ENCODE measurements around the gene UGT1A7.
"Not testable (repeated sequence)": the region's sequence is repeated elsewhere in the genome, so short reads cannot be mapped to it uniquely, and the experiment has no call there.

The UGT1A7 gene

DNA sequence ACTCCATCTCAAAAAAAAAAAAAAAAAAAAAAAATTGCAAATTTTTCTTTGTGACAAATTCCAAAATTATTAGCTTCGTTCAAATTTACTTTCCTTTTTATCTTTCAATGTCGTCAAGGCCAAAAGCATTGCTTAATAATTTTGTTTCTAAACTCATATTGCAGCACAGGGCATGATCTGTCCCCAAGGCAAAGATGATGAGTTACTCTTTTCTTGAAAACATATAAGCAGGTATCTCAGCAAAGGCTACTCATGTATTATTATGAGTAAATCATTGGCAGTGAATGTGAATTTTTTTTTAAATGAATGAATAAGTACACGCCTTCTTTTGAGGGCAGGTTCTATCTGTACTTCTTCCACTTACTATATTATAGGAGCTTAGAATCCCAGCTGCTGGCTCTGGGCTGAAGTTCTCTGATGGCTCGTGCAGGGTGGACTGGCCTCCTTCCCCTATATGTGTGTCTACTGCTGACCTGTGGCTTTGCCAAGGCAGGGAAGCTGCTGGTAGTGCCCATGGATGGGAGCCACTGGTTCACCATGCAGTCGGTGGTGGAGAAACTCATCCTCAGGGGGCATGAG, at the start of gene UGT1A7:
Gene UGT1A7 (plus strand): TSS at position 381 of the 579 bp plus-strand sequence. CDS start 37 bp downstream, at position 418.
- no peak for DNase-seq (ENCODE audit: low read depth in 1 of 2, low spot score in 1 of 2)

DNA sequence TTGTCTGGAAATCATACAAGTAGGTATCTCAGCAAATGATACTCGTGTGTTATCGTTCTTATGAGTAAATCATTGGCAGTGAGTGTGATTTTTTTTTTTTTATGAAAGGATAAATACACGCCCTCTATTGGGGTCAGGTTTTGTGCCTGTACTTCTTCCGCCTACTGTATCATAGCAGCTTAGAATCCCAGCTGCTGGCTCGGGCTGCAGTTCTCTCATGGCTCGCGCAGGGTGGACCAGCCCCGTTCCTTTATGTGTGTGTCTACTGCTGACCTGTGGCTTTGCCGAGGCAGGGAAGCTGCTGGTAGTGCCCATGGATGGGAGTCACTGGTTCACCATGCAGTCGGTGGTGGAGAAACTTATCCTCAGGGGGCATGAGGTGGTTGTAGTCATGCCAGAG, 45.4 kb upstream of the UGT1A7 start, which contains the start of gene UGT1A10:
Gene UGT1A10 (plus strand): TSS at position 143 of the 400 bp plus-strand sequence. CDS start 75 bp downstream, at position 218.
- DNase-seq (ENCODE audit: low read depth in 1 of 2, low spot score in 1 of 2), result not testable (repeated sequence)

DNA sequence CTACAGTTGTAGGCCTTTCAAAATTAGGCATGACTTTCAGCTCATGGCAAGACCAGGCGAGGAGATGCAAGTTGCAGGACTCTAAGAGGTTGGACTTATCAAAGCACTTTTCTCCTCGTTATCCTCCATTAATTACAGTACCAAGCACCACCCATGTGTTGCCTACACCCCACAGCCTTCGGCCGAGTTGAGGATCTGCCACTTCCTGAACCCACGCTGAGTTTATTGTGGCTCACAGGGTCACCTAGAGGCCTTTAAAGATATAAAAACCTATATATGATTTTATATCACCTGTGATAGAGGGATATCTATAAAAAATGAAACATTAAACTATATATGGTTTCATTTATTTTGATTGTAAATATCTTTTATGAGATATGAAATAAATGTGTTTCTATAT, 42.9 kb upstream of the UGT1A7 start:
- no peak for DNase-seq (ENCODE audit: low read depth in 1 of 2, low spot score in 1 of 2)

DNA sequence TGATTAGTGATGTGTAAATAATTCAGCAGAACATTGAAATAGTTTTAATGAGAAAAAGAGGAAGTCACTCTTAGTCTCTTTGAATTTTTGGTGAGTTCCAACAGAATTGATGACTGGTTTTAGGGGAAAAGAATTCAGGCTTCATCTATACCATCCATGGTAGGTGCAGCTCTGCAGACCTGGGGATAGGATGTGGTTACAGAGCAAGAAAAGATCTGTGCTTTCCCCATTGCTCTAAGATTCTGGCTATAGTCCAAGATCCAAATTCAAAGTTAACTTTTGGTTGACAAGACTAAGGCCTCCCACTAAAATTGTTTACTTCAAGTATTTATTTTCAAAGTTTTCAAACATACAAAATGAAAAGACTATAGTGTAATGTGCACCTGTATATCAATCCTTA, 41.8 kb upstream of the UGT1A7 start:
- DNase-seq (ENCODE audit: low read depth in 1 of 2, low spot score in 1 of 2), result no peak

DNA sequence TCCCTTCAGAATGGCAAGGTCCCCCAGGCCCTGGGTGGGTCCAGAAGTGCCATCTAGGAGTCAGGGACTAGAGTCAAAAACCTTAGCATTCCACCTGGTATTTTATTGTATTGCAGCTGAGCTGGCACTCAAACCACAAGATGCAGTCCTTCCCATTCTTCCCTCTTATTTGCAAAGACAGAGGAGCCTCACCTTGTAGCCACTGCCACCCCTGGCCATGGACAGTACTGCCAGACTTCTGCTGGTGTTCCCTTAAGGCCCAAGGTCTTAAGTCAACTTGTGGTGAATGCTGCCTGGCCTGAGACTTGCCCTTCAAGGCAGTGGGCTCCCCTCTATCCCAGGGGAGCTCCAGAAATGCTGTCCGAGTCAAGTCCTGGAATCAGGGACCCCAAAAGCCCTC, 38.6 kb upstream of the UGT1A7 start:
- DNase-seq (ENCODE audit: low read depth in 1 of 2, low spot score in 1 of 2), result no peak

DNA sequence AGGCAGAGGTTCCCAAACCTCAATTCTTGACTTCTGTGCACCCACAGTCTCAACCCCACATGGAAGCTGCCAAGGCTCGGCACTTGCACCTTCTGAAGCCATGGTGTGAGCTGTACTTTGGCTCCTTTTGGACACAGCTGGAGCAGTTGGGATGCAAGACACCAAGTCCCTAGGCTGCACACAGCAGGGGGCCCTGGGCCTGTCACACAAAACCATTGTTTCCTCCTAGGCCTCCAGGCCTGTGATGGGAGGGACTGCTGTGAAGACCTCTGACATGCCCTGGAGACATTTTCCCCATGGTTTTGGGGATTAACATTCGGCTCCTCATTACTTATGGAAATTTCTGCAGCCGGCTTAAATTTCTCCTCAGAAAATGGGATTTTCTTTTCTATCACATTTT, 35.7 kb upstream of the UGT1A7 start:
- not testable (repeated sequence) for DNase-seq (ENCODE audit: low read depth in 1 of 2, low spot score in 1 of 2)

DNA sequence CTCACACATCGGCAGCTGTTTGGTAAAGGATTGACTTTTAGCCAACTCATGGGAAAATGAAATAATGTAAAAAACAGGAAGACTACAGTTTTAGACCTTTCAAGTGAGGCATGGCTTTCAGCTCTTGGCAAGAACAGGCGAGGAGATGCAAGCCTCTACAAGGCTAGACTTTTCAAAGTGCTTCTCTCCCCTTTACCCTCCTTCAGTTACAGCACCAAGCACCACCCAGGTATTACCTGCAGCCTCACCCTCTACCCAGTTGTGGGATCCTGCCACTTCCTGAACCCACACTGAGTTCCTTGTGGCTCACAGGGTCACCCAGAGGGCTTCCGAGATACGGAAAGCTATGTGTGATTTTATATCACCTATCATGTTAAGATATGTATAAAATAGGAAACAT, 30.7 kb upstream of the UGT1A7 start:
- DNase-seq (ENCODE audit: low read depth in 1 of 2, low spot score in 1 of 2), result no peak

DNA sequence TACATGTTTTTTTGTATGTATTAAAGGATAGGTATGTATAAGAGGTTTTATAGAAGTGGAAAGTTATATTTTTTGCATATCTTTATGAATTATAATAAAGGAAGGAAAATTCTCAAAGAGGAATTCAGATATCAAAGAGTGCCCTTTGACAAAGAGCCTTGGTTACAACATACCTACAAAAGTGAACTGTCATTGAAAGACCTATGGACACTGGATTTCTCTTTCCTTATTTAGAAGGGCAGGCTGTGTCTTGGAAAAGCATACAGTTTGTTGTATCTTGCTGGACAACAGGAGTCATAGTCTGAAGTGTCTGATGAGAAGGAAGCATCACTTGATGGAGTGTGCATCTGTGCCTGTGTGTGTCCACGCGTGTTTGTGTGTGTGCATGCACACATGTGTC, 30.3 kb upstream of the UGT1A7 start:
- no peak for DNase-seq (ENCODE audit: low read depth in 1 of 2, low spot score in 1 of 2)

DNA sequence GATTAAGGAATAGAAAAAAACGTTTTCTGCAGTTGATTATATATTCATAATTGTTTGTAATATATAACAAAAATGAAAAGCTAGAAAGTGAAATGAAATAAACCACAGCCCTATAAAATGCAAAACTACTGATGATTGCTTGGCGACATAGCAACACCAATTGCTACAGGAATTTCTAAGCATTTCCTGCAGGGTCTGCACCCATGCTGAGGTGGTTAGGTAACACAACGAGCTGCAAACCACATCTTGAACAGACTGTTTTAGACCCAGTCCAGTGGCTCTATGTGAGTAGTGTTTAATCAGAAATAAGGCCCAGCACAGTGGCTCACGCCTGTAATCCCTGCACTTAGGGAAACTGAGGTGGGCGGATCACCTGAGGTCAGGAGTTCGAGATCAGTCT, 27.2 kb upstream of the UGT1A7 start:
- DNase-seq (ENCODE audit: low read depth in 1 of 2, low spot score in 1 of 2), result no peak

DNA sequence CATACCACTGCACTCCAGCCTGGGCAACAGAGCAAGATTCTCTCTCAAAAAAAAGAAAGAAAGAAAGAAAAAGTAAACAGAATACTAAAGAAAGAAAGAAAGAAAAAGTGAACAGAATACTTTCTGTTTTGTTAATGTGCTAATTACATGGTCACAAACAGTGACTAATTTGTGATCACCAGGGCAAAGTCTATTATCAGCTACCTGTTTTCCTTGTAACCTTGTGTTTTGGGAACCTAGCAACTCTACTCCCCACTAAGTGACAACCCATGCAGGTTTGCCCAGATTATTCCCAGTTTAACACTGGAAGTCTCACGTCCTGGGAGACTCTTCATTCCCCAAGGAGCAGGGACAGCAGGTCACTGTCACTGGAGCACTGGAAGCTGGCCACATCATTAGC, 26.7 kb upstream of the UGT1A7 start:
- DNase-seq (ENCODE audit: low read depth in 1 of 2, low spot score in 1 of 2), result no peak

DNA sequence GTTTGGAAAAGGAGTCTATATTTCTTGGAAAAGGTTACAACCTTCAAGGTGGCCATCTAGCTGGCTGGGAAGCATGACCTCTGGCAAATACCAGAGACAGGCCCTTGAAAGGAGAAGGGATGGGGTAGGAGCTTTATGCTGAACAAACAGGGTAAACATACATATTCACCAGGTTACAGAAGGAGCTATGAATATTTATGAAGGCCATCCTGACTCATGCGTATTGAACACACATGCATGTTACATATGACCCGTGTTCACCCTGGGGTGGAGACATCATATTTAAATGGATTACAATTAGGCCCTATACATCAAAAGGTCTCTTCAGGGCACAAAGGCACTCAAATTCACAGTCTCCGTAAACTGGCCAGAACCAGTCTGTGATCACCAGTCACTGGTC, 25.8 kb upstream of the UGT1A7 start:
- DNase-seq (ENCODE audit: low read depth in 1 of 2, low spot score in 1 of 2), result not testable (repeated sequence)

DNA sequence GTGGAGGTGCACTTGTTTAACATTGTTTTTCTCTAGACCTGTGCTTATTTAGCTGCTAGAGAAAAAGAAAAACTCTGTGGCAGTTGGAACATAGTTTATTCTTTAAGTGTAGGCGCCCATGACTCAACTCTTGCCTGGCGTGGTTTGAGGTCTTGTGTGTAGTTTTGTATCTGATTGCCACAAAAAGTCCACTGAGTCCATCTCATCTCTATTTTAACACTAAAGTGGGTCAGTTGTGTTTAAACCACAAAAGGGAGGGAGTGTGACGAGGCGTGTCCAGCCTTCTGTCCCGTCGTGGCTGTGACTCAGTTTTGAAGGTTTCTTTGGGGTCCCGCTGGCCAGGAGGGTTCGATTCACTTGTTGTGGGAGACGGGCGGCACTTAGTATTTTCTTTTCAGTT, 25.3 kb upstream of the UGT1A7 start:
- DNase-seq (ENCODE audit: low read depth in 1 of 2, low spot score in 1 of 2), result no peak

DNA sequence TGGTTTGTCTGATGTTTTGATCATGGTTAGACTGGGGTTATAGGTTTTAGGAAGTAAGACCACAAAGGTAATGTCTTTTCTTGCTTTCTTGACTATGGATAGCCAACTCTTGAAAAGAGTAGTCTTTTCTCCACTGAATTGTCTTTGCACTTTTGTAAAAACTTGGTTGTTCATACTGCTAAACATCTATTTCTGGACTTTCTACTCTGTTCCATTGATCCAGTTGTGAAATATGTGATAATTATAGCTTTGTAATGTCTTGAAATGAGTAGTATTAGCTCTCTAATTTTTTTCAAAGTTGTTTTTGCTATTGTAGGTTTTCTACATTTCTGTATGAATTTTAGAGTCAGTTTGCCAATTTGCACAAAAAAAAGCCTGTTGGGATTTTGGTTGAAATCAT, 23.1 kb upstream of the UGT1A7 start:
- DNase-seq (ENCODE audit: low read depth in 1 of 2, low spot score in 1 of 2), result no peak

DNA sequence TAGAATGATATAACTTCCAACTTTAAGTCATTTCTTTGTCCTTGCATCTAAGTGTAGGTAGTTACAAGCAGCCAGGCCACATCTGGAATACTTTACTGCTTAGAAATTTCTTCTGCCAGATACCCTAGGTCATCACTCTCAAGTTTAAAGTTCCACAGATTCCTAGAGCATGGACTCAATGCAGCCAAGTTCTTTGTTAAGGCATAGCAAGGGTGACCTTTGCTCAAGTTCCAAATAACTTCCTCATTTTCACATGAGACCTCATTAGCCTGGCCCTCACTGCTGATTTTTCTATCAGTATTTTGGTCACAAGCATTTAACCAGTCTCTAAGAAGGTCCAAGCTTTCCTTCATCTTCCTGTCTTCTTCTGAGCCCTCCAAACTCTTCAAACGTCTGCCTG, 17.8 kb upstream of the UGT1A7 start:
- no peak for DNase-seq (ENCODE audit: low read depth in 1 of 2, low spot score in 1 of 2)

DNA sequence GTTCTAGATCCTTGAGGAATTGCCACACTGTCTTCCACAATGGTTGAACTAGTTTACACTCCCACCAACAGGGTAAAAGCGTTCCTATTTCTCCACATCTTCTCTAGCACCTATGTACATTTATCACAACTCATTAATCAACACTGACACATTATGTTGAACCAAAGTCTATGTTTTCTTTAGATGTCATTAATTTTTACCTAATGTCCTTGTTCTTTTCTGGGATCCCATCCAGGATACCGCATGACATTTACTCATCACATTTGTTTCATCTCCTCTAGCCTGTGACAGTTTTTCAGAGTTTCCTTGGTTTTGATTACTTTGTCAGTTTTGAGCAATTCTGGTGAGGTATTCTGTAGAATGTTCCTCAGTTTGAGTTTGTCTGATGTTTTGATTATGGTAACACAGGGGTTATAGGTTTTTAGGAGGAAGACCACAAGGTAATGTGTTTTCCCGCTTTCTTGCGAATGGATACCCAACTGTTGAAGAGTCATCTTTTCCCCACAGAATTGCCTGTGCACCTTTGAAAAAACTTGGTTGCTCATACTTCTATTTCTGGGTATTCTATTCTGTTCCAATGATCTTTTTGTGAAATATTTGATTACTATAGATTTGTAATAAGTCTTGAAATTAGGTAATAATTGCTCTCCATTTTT, 13.0 kb upstream of the UGT1A7 start:
- DNase-seq (ENCODE audit: low read depth in 1 of 2, low spot score in 1 of 2), result no peak

DNA sequence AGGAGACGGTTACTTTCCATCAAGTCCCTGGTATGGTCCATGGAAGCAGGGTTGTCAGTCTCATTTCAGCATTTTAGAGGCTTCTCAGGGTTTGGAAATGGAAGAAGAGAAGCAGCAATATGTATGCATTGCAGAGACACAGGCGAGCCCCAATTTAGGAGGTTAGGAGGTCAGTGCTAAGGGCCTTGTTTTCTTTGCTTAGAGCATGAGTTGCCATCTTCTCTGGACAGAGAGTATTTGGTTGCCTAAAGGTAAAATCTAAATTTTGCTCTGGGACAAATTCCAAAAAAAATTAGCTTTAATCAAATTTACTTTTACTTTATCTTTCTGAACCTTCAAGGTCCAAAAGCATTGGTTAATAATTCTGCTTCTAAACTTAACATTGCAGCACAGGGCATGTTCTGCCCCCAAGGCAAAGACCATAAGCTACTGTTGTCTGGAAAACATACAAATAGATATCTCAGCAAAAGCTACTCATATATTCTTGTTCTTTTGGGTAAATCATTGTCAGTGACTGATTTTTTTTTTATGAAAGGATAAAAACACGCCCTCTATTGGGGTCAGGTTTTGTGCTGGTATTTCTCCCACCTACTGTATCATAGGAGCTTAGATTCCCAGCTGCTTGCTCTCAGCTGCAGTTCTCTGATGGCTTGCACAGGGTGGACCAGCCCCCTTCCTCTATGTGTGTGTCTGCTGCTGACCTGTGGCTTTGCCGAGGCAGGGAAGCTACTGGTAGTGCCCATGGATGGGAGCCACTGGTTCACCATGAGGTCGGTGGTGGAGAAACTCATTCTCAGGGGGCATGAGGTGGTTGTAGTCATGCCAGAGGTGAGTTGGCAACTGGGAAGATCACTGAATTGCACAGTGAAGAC, 10.2 kb upstream of the UGT1A7 start, which contains the start of gene UGT1A9:
Gene UGT1A9 (plus strand): TSS at position 609 of the 872 bp plus-strand sequence. CDS start 37 bp downstream, at position 646.
- DNase-seq (ENCODE audit: low read depth in 1 of 2, low spot score in 1 of 2), result no peak

DNA sequence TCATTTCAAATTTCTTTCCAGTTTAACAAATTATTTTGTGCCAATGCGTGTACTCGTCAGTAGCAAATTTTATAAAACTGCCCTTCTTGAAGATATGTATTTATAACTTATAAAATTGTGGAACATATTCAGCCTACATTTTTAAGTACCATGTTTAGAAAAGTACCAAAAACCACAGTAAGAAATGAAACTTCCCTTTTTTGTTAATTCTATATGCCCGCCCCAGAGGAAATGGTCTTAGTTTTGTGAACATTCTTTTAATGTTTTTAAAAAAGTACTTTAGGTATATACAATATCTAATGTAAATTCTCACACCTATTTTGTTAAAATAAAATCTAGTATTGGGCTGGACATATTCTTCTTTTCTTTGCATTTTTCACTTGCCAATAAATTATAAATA, 8.8 kb upstream of the UGT1A7 start:
- no peak for DNase-seq (ENCODE audit: low read depth in 1 of 2, low spot score in 1 of 2)

DNA sequence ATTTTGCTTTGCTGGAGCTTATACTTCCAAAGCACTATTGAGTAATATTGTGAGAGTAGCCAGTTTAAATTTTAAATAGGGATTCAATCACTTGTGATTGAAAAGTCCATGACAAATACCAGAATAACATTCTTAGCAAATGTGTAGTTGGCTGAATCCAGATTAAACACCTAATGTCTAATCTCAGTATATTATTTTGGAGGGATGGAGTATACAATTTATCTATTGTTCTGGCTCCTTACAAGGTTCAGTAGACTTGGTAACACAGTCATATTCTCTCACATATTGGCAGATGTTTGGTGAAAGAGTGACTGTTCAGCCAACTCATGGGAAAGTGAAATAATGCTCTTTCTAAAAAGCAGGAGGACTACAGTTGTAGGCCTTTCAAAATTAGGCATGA, 7.8 kb upstream of the UGT1A7 start:
- no peak for DNase-seq (ENCODE audit: low read depth in 1 of 2, low spot score in 1 of 2)

DNA sequence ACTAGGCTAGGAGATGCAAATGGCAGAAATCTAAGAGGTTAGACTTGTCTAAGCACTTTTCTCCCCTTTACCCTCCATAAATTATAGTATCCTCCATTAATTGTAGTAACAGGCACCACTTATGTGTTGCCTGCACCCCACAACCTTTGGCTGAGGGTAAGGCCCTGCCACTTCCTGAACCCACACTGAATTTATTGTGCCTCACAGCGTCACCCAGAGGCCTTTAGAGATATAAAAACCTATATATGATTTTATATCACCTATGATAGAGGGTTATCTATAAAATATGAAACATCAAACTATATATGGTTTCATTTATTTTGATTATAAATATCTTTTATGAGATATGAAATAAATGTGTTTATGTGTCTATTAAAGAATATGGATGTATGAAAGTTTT, 7.4 kb upstream of the UGT1A7 start:
- DNase-seq (ENCODE audit: low read depth in 1 of 2, low spot score in 1 of 2), result no peak

DNA sequence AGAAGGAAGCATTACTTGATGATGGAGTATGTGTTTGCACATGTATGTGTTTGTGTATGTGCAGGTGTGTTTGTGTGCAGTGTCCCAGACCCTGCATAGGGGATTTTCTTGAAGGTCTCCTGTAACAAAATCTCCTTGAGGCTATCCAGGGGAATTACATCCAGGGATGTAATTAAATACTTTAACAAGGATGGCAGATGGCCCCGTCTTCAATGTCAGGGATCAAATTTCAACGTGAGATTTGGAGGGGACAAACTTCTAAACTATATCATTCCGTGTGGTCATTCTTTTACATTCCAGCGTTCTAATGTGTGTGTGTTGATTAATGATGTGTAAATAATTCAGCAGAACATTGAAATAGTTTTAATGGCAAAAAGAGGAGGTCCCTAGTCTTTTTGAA, 6.7 kb upstream of the UGT1A7 start:
- DNase-seq (ENCODE audit: low read depth in 1 of 2, low spot score in 1 of 2), result no peak

DNA sequence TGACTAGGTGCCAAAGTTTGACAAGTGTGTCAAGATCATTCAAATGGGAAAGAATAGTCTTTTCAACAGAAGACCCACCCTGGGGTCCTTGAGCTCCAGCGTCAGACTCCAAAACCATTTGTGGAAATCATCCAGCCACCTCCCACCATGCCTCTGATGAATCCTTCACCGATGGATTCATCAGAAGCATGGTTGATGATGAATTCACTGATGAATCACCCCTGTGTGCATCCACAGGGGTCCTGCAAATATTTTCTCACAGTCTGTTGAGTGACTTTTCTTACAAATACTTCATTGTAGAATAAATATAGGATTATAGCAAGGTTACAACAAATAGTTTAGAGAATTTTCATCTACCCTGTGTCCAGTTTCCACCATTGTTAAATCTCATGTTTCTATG, 5.7 kb upstream of the UGT1A7 start:
- no peak for DNase-seq (ENCODE audit: low read depth in 1 of 2, low spot score in 1 of 2)

DNA sequence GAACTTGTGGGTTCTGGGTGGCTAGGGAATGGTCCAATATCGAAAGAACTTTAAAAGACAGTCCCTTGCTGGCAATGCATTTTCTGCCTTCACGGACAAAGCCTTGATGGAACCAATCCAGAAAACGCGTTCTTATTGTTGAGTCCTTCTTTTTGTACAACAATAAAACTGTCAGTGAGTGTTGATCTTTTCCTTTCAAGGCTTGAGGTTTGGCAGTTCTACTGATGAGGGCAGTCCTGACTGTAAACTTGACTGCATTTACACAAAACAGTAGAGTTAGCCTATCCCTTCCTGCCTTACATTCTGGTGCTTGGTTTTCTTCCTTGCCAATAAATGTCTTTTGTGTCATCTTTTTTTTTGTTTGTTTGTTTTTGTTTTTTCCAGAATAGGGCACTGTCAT, 2.5 kb upstream of the UGT1A7 start:
- DNase-seq (ENCODE audit: low read depth in 1 of 2, low spot score in 1 of 2), result no peak
